HuH-7.5 (cell line): Measurements from ENCODE around the gene TAF1.
A peak's percentile ranks its signal among the peaks of the same experiment; 100 is the strongest.
"Not testable (repeated sequence)": the region's sequence is repeated elsewhere in the genome, so short reads cannot be mapped to it uniquely, and the experiment has no call there.

Source experiments
- DNase-seq: peaks from one replicate; pipeline ENCODE4 v3.0.0; 2011; ENCODE audit warnings: low spot score

The TAF1 gene

GRCh38 chrX:71365875-71366673 is at the start of gene TAF1:
Gene TAF1, plus strand, starts transcription at chrX:71366357. Its CDS starts 18 bp downstream, at chrX:71366375.
- peak; percentile 85 for DNase-seq

- DNase-seq = not testable (repeated sequence)
These were observed 49.2 kb upstream of the TAF1 start for GRCh38 chrX:71316959-71317358.

- no peak for DNase-seq
These were observed 46.0 kb upstream of the TAF1 start for GRCh38 chrX:71320126-71320525.

GRCh38 chrX:71321731-71322130 is 44.4 kb upstream of the TAF1 start:
- DNase-seq = no peak

- DNase-seq = not testable (repeated sequence)
These were observed 41.7 kb upstream of the TAF1 start for GRCh38 chrX:71324452-71324851.

- no peak for DNase-seq
These were observed 39.8 kb upstream of the TAF1 start for GRCh38 chrX:71326394-71326793.

- DNase-seq = not testable (repeated sequence)
These were observed 16.9 kb upstream of the TAF1 start for GRCh38 chrX:71349151-71349665.

- not testable (repeated sequence) for DNase-seq
These were observed 16.3 kb upstream of the TAF1 start for GRCh38 chrX:71349867-71350266.

- DNase-seq = not testable (repeated sequence)
These were observed 13.7 kb upstream of the TAF1 start for GRCh38 chrX:71352439-71352838.

GRCh38 chrX:71364221-71364620 is 1.9 kb upstream of the TAF1 start:
- no peak for DNase-seq

GRCh38 chrX:71365356-71365874 is 742 bp upstream of the TAF1 start:
- DNase-seq = no peak

- no peak for DNase-seq
These were observed 608 bp downstream of the TAF1 start for GRCh38 chrX:71366674-71367256.

- DNase-seq = no peak
These were observed 1.2 kb downstream of the TAF1 start for GRCh38 chrX:71367396-71367795.

- no peak for DNase-seq
These were observed 6.2 kb downstream of the TAF1 start for GRCh38 chrX:71372388-71372787.

- no peak for DNase-seq
These were observed 12.6 kb downstream of the TAF1 start for GRCh38 chrX:71378732-71379131.

- DNase-seq = not testable (repeated sequence)
These were observed 25.6 kb downstream of the TAF1 start for GRCh38 chrX:71391725-71392124.

GRCh38 chrX:71393919-71394318 is 27.8 kb downstream of the TAF1 start:
- no peak for DNase-seq

GRCh38 chrX:71396576-71396975 is 30.4 kb downstream of the TAF1 start:
- no peak for DNase-seq

- DNase-seq = no peak
These were observed 34.6 kb downstream of the TAF1 start for GRCh38 chrX:71400710-71401109.

- not testable (repeated sequence) for DNase-seq
These were observed 50.1 kb downstream of the TAF1 start for GRCh38 chrX:71416260-71416659.

GRCh38 chrX:71420686-71421085 is 54.5 kb downstream of the TAF1 start:
- DNase-seq = no peak

- no peak for DNase-seq
These were observed 66.6 kb downstream of the TAF1 start for GRCh38 chrX:71432733-71433132.

- DNase-seq = no peak
These were observed 72.6 kb downstream of the TAF1 start for GRCh38 chrX:71438750-71439149.
